GM10266 (cell line): ENCODE measurements around the gene PHKA2.

Source experiments
- DNase-seq: peaks from one replicate; pipeline ENCODE4 v3.0.0; 2012; ENCODE audit errors: extremely low spot score
- TF ChIP-seq, protein P1 (sequence below): IDR thresholded peaks from 2 replicates; pipeline ENCODE4 v1.5.1; 2012; ENCODE audit warnings: mild to moderate bottlenecking, low read depth; ENCODE audit not compliant: control insufficient read depth, insufficient read depth; ENCODE audit errors: missing control alignments

PHKA2 gene

DNA sequence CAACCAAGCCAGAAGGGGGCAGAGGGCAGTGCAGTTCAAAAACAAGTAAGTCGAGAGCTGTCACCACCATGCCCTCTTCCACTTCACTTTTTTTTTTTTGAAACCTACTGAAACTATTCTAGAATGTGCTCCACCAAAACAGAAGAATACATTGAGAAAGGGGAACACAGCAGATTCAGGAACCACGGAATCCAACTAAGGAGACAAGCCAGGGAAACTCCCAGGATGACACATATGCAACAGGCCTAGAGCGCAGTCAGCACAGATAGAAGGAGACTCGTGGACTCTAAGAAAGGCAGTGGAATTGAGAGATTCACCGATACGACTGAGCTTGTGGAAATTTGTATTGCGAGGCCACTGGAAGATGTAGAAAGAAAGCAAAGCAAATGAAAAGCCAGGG is 66.1 kb downstream of the PHKA2 start:
- DNase-seq, result no peak
- TF ChIP-seq, protein P1, sequence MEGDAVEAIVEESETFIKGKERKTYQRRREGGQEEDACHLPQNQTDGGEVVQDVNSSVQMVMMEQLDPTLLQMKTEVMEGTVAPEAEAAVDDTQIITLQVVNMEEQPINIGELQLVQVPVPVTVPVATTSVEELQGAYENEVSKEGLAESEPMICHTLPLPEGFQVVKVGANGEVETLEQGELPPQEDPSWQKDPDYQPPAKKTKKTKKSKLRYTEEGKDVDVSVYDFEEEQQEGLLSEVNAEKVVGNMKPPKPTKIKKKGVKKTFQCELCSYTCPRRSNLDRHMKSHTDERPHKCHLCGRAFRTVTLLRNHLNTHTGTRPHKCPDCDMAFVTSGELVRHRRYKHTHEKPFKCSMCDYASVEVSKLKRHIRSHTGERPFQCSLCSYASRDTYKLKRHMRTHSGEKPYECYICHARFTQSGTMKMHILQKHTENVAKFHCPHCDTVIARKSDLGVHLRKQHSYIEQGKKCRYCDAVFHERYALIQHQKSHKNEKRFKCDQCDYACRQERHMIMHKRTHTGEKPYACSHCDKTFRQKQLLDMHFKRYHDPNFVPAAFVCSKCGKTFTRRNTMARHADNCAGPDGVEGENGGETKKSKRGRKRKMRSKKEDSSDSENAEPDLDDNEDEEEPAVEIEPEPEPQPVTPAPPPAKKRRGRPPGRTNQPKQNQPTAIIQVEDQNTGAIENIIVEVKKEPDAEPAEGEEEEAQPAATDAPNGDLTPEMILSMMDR, result no peak

DNA sequence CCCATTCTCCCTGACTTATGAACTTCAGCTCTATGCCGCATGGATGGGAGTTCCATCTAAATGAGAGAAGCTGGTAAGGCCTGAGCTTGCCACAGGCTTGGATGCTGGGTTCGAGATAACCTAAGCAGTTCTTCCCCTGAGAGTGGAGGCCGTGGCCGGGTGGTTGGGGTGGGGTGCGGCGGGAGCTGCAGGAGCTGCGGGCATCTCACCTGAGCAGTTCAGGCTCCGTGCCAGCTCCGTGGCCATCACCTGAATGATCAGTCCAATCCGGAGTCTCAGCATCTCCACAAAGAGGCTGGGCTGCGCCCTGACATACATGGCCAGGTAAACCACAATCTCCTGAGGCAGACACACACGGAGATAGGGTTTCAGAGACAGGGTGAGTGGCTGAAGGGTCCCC is 77.6 kb downstream of the PHKA2 start:
- TF ChIP-seq, protein P1, result no peak
- no peak for DNase-seq

DNA sequence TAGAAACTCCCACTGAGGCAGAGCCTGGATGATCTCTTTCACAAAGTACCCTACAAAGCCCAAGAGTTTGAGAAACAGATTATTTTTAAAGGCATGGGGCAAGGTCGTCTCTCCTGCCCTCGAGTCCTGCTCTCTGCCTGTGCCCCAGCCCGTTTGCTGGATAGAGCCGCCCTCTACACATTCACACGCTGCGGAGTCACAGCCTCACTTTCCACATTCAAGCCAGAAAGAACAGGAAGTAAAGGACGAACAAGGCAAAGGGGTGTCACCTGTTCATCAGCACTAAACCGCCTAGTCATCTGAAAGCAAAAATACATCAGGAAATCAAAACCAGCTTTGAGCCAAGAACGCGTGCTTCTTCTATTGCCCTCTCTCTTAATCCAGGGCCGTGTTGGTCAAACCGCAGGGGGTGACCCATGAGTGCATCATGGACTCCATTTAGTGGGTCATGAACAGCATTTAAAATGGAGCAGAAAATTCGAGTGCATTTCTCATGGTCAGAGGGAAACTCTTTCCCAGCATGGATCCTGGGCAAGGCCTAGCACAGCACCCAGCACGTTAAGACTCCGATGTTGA is 83.4 kb downstream of the PHKA2 start:
- TF ChIP-seq, protein P1, result no peak
- DNase-seq, result no peak

DNA sequence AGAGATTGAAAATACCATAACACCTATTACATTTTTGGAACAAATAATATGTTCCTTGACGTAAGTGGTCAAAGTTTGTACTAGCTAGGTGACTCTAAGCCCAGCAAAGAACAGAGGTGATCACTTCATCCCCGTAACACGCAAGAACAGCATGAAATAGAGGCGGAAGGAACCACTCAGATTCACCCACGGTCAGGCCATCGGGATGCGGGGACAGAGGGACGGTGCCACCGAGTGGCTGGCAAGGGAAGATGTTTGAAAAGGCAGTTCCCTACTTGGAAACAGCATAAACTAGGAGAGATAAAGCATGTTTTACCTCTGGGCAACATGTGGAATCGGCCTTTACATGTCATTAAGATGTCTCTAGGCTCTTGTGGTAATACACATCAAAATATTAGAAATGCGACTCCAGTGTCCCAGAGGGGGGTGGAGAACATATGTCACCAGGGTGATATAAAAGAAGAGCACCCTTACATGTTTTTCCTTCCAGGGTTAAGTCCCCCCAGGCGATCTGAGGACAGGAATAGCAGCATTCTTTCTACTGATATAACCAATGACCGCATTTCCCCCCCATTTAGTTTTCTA is 84.0 kb downstream of the PHKA2 start:
- TF ChIP-seq, protein P1, result peak; percentile 41
- peak; percentile 19 for DNase-seq

DNA sequence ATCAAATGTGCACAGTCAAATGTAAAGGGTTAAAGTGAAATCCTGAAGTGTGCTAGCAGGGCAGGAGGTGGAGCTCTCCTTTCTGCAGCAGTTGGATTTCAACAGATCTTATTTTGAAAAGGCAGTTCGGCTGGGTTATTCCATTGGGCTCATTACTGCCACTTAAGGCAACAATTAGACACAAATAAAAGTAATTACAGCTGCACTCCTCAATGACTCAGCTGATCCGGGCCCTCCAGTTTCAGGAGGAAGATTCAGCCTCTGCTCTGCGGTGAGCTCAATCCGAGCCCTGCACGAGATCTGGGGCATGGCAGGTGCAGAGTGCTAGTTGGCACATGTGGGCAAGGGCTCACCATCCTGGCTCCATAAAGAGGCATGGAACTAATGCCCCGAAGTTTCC is 85.4 kb downstream of the PHKA2 start:
- TF ChIP-seq, protein P1, result no peak
- DNase-seq, result no peak

DNA sequence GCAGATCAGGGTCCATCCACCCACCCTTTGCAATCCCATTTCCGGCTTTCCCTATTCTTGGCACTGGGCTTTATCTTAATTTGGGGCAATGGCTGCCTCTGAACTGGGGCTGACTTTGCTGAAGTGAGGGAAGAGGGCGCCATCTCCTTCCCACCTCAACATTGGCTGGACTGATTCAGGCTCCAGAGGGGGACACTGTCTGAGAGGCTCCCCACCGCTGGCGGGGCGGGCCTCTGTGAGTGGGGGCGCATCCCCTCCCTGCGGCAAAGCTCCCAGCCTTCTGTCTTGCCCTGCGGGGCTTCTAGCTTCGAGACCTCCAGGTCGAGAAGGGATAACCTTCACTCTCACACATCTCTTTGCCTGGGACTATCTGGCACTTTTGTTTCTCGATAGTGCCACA is 85.8 kb downstream of the PHKA2 start:
- no peak for DNase-seq
- TF ChIP-seq, protein P1, result no peak

- DNase-seq, result no peak
- TF ChIP-seq, protein P1, result no peak
Observed at GRCh38 chrX:18897611-18898010, 86.3 kb downstream of the PHKA2 start.
